NCI-H345 (cell line): ENCODE results near the gene ISCU.
"Not testable (repeated sequence)": the region's sequence is repeated elsewhere in the genome, so short reads cannot be mapped to it uniquely, and the experiment has no call there.

Experiments
- DNase-seq: peaks from one replicate; lab custom pipeline; 2025; lab: John Stamatoyannopoulos, UW

Gene ISCU

DNA sequence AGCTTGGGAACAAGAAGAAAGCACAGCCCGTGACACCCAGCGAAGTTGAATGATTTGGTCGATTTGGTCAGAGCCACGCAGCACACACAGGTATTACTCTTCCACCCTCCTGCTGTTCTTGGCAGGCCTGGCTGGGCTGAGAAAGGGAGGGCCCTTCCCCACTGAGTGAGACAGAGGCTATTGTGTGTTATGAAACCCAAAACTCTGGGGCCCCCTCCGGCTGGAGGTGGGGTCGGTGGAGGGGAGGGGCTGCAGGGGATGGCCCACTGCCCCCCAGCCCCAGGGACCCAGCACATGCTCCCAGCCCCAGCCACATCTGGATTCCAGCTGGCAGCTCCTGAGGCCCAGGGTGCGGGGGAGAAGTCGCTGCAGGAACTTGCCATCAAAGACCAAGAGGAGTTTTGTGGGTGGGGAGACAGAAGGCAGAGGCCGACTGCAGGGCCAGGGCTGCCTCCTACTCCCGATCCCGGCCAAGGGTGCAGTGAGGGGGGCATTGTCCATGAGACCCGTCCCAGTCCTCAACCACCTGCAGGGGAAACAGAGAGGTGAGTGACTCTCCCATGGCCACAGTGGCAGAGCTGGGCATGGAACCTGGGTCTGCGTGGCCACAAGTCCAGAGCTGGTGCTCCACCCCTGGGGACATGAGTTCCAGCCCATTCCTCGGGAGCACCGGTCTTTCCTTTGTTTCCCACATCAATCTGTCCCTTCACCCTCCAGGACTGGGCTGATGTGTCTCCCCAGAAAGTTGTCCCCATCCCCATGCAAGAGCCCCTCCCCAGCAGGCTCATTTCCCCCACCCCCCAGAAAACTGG is 26.8 kb downstream of the ISCU start:
- peak; percentile 64 for DNase-seq

DNA sequence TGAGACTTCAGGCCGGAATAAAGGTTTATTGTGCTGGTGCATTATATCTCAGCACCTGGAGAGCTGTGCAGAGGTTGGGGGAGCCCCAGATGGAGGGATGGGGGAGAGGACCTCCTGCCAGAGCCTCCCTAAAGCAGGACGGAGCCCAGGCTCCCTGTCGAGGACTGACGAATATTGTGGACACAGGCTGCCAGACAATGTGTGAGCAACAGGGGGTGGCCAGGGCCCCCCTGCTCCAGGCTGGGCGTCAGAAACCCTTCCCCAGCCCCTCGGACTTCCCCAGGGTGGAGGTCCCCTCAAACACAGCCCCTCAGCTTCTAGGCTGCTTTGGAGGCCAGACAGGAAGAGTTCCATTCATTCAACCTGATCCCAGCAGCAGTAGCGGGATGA is 27.4 kb downstream of the ISCU start:
- DNase-seq = no peak

DNA sequence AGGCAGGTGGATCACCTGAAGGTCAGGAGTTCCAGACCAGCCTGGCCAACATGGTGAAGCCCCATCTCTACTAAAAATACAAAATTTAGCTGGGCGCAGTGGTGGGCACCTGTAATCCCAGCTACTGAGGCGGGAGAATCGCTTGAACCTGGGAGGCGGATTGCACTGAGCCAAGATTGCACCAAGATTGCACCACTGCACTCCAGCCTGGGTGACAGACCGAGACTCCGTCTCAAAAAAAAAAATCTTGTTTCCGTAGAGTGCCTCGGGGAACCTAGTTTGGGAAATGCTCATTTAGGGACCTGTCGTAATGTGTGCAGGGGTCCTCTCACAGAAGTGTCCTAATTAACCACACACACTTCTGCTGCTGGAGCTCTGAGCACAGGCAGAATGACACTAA is 28.1 kb downstream of the ISCU start:
- DNase-seq = not testable (repeated sequence)

DNA sequence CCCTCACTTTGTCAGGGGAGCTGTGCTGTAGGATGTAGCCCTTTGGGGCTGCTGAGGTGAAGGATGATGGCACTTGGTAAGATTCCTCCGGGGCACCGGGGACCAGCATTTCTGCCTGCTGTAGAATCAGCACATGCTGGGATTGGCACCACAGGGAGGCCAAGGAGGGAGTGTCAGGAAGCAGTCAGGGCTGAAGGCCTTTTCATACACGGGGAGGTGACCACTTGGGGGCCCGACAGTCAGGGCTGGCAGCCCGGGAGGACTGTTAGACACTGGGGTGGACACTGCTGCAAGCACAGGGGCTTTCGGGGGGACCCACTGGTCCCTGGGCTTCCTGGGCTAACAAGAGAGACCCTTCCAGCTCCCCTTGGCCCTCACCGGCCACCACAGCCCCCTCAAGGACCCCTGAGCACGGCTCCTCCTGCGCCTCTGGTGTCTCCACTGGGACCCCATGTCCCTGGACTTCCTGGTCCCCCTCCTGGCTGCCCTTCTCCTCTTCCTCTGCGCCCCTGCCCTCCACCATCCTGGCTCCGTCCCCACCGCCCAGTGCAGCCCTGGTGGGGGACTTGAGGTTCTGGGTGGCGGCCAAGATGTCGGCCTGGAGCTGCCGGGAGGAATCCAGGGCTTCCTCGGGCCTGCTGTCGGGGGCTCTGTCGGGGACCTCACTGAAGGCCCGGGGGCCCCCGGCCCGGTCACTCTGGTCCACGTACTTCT is 29.0 kb downstream of the ISCU start:
- no peak for DNase-seq

DNA sequence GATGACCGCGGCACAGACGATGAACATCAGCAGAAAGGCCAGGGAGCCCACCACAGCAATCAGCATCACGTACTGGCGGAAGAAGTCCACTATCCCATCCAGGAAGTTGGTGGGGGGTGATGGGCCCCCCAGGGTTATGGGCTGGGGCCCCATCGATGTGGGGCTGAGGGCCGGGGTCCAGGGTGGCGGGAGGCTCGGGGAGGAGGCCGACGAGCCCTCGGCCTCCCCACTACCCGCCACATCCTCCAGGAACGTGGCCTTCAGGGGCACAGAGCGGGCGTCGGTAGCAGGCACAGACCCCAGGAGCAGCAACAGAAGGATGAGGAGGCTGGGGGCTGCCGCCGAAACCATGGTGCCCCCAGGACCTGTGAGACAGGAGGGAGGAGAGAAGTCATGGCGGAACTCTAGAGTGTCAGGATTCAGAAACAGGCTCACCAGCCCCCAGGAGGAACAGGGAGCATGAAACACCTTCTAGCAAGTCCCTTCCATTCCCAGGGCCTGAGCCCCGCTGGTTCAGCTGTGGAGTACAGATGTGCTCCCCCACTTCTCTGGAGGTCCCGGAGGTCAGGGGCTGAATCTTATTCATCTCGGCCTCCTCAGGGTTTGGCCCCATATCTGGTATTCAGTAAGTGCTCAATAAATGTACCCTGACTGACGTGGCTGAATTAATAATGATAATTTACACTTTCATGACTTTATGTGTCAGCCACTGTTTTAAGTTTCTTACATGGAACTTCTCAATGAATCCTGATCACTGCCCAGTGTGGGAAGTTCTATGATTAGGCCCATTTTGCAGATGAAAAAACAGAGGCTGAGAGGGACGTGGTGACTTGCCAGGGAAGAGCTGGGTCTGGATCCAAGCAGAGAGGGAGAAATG is 29.9 kb downstream of the ISCU start:
- DNase-seq = no peak

DNA sequence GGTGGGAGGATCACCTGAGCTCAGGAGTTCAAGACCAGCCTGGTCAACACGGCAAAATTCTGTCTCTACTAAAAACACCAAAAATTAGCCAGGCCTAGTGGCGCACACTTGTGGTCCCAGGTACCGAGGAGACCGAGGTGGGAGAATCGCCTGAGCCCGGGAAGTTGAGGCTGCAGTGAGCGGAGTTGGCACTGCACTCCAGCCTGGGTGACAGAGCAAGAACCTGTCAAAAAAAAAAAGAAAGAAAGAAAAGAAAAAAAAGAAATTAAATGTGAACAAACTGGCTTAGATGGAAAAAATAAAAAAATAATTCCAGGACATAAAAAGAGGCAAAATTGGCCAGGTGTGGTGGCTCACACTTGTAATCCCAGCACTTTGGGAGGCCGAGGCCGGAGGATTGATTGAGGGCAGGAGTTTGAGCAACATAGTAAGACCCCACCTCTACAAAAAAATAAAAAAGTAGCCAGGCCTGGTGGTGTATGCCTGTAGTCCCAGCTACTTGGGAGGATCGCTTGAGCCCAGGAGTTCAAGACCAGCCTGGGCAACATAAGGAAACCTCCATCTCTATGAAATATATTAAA is 32.0 kb downstream of the ISCU start:
- no peak for DNase-seq

DNA sequence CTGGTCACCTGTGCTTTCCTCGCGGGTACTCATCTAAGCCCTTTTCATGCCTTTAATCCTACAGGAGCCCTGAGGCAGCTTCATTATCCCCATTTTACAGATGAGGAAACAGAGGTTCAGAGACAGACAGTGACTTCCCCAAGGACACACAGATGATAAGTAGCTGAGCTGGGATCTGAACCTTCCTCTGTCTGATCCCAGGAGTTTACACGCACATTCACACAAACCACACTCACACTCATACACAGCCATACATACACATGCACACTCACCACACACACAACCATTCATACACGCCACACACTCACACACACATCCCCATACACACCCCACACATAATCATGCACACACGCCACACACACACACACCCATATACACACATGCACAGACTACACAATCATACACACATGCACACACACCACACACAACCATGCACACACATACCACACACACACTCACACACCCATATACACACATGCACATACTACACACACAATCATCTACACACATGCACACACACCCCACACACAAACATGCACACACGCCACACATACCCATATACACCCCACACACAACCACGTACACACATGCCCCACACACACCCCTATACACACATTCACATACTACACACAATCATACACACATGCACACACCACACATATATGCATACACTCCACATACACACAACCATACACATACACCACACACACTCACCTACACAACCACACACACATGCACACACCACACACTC is 32.7 kb downstream of the ISCU start:
- DNase-seq = no peak

DNA sequence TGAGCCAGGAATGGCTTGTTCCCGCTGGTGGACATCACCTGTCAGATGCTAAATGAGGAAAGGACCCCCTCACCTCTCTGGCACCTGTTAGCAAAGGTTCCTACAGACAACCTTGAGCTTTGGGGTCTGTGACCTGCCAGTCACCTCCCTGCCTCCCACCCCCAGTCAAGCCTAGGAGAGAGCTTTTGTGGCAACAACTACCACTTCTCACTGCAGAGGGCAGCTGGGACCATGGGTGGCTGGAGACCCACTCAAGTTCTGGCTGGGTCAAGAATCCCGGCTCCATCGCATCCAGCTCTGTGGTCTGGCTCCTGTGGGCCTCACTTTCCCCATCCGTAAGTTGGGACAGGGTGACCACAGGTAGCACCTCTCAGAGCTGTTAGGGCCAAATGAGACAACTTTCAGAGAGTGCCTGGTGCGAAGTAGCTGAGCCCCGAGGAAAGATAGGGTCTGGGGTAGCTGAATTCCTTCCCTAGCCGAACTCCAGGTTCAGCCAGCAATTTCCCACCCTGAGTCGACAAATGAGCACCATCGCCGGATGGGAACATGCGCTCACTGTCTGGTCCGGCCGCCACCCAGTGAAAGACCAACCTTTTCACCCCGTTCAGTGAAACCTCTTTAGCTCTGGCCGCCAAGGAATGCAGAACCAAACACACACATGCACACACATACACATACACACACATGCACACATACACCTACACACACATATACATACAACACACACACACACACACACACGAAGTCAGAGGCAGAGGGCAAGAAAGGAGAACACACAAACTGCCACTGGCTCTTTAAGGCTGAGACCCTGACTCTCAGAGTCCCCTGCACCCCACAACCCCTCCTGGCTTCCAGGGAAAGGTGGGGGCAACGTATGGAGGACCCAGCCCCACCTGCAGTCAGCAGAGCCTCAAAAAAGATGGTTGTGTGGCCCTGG is 33.6 kb downstream of the ISCU start:
- DNase-seq = no peak

DNA sequence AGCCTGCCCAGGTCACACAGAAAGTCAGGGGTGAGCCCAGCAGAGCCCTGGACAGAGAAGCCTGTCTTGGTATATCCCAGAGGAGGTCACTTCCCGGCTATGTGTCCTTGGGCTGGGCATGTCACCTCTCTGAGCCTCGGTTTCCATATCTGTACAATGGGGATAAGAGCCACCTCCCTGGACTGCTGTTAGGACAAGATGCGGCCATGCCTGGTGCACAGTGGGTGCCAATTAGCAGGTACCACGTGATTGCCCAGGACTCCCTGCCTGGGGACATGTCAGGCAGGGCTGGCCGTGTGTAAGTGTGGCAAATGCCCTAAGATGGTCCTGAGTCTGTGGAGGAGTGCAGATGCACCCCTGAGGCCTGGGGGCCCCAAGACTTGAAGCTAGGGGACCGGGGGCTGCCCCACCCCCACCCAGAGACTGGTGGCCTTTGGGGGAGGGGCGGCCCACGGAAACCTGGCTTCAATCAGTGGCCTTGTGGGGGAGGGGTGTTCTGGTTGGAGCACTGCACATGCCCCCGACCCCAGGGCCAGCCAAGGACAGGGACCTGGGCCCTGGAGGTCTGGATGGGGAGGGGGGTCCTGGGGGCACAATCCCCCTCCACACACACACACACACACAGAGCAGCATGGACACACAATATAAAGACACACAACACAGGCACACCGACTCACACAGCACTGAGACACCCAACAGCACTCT is 34.6 kb downstream of the ISCU start:
- no peak for DNase-seq

DNA sequence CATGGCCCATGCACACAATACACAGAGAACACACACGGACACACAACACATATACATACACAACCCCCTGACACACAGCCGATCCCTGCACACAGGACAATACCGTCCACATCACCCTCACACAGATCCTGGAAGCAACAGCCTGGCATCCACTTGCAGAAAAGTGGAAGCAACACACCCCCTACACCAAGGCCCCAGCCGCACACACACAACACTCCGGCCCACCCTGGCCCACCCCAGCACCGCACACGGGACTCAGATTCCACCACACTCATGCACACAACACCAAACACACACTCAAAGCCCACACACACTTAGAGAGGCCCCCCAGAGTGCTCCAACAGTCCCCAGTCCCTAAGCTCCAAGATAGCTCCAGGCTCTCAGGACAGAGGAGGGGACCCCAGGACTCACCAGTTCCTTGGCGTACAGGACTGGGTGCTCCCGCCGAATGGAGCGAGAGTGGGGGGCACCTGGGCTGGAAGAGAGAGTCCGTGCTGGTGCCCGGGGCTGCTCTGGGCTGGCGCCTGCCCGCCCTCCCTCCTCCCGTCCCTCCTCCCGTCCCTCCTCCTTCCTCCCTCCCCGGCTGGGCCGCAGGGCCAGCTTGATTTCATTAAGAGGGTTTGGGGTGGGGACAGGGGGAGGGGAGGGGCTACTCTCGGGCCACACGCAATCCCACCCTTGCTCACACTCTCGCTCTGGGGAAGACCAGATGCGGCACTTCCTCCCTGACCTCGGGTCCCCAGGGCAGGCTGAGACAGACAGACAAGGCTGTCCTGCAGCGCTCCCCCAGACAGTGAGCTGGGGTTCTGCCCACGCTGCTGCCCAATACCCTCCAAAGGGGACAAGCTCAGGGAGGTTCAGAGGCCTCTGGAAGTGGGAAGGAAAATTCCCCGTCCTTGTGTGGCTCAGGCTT is 35.4 kb downstream of the ISCU start, which contains the start of gene TMEM119:
TMEM119 (minus strand) TSS at position 526 of the 913 bp plus-strand sequence. CDS start 5,701 bp downstream, outside the sequence.
- DNase-seq = no peak

DNA sequence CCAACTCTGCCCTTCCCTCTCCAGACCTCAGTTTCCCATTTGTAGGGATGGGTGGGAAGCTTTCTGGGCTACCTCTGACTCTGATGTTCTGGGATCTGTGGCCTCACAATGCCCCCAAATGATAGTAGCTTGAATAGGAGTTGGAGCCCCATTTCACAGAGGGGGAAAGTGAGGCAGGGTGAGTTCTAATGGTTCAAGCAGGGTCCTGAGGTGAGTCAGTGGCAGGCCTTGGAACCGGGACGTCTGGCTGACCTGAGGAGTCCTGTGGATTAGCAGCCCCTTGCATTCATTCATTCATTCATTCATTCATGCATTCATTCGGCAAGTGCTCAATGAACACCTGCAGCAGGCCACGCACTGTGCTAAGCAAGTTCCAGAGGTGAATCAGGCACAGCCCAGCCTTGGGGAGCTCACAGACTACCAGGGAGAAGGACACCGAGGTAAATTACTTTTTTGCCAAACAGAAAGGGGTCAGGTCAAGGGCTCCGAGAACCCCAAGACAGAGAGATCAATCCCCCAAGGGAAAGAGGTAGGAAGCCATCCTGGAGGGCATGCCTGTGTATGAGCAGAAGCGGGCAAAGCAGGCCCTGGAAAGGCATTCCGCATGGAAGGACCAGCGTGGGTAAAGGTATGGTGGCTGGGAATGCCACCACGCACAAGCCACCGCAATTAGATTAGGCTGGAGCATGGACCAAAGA is 36.3 kb downstream of the ISCU start:
- no peak for DNase-seq

DNA sequence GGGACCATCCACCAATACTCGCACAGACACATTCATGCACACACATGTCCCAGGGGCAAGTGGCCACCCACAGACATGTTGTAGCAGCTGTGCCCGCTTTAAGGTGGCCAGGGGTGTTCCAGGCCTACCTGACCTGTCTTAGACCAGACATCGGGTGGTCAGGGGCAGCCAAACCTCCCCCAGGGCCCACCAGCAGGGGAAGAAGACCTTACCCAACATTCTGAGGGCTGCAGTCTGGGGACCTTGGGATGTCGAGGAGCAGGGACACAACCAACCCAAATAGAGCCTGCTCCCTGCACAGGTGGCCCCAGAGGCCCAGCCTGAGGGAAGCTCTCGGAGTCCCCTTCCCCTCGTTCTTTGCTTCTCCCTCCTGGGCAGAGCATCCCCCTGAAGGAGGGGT is 37.1 kb downstream of the ISCU start:
- DNase-seq = no peak

DNA sequence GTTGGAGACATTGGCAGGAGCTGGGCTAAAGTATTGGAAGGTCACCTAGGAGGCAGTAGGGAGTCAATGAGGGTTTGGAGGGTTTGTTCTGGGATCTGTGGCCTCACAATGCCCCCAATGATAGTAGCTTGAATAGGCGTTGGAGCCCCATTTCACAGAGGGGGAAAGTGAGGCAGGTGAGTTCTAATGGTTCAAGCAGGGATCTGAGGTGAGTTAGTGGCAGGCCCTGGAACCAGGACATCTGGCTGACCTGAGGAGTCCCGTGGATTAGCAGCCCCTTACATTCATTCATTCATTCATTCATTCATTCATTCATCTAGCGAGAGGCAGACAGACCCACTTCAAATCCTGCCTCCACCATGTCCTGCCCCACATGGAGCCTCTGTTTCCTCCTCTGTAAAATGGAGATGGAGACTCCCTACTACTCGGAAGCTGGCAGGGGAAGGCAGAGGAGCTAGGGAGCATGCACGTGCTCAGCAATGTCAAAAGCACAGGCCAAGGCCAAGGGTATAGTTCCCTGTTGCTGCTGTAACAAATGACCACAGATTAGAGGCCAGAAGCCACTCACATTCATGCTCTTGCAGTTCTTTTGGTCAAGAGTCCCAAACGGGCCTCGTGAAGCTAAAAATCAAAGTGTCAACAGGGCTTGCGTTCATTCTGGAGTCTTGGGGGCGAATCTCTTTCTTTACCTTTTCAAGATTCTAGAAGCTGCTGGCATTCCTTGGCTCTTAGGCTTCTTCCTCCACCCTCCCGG is 37.7 kb downstream of the ISCU start:
- DNase-seq = no peak

DNA sequence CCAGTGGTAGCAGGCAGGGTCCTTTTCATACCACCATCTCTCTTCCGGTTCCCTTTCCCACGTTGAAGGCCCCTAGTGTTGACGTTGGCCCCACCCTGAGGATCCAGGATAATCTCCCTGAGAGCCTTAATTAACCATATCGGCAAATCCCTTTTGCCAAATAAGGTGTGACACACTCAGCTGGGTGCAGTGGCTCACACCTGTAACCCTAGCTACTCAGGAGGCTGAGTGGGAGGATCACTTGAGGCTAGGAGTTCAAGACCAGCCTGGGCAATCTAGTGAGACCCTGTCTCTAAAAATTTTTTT is 38.3 kb downstream of the ISCU start:
- DNase-seq = no peak

DNA sequence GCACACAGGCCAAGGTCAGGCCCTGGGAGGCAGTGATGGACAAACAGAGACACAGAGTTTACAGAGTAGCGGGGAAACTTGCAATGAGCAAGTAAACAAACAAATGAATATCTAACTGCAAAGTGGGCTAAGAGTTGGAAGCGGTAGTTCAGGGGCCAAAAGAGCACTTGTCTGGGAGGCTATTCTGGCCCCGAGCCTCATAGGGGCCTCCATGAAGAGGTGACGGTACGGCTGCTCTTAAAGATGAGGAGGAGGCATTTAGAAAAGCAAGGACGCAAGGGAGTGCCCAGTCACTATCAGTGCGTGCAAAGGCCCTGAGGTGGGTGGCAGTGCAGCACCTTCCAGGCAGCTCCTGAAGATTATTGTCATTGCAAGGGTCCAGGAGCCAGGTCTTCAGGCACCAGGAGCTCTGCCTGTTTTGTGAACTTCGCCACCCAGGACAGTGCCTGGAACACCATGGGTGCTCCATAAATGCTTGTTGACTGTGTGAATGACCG is 39.9 kb downstream of the ISCU start:
- no peak for DNase-seq

DNA sequence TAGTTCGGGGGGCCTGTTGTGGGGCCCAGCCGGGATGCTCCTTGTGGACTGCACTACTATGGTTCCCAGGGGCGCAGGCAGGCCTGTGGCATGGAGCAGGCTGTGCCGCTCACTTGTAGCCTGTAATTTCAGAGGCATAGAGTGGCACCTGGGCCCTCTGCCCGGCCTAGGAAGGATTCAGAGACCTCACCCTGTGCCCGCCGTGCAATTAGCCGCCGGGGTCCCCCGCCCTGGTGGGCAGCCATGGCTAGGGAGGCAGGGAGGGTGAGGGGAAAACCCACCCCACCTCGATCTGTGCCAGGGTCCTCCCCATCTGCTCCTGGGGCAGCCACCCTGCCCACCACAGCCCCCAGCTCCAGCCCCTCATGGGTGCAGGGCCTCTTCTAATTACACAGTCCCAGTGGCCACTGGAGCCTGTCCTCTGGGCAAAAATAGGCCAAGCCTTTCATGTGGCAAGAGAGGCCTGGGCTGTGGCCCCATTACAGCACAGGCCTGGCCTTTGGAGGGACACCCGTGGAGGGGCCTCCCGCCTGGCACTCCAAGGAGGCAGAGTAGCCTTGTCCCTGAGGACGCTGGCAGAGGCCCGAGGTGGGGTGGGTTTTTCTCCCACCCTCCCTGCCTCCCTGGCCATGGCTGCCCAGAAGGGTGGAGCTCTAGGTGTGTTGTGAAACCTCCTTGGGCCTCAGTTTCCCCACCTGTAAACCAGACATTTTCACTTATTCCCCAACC is 40.7 kb downstream of the ISCU start:
- DNase-seq = no peak
